ENCODE results near the gene ZBTB20. TPM values are rescaled to one million over a fixed set of nuclear protein-coding genes. Genes with fewer than 3 reads are reported as not detected.

The ZBTB20 gene
- total and polyA plus RNA-seq, 7 donors: 0.40 to 74.9 (median 41.7) TPM

GRCh38 chr3:114356525-114356924 is 790.6 kb downstream of the ZBTB20 start:
- no peaks in the 10 kb centered on the region for H3K4me1 ChIP-seq
- TF ChIP-seq CTCF (IDR thresholded peaks at IDR 0.05): no peak
- ATAC-seq (no peak), DNase-seq (no peak)
- H3K4me3 ChIP-seq: no peak overlapping the region
- H3K9me3 ChIP-seq: no peaks in the 10 kb centered on the region
- intact Hi-C loops (cut with DNase I): no loop called here
- no peak overlapping the region for H3K27ac ChIP-seq
- H3K36me3 ChIP-seq (ENCODE audit: insufficient read depth in 1 of 2, low read depth in 1 of 2): peaks cover 0 to 9% of the 10 kb centered on the region in 2 donors
- H3K27me3 ChIP-seq (ENCODE audit: insufficient read depth in 3 of 3, low read length in 2 of 3): no peaks in the 10 kb centered on the region
- WGBS, 3 donors: 54 to 89% (median 66%) methylated on average over 1 of the region's 1 CpG

GRCh38 chr3:114356066-114356465 is 791.0 kb downstream of the ZBTB20 start:
- ATAC-seq: no peak
- Histone ChIP-seq H3K4me3 (no peak overlapping the region), H3K36me3 (ENCODE audit: insufficient read depth in 1 of 2, low read depth in 1 of 2) (peaks cover 0 to 13% of the 10 kb centered on the region in 2 donors), H3K27me3 (ENCODE audit: insufficient read depth in 3 of 3, low read length in 2 of 3) (no peaks in the 10 kb centered on the region), H3K4me1 (no peaks in the 10 kb centered on the region), H3K9me3 (no peaks in the 10 kb centered on the region), H3K27ac (no peak overlapping the region)
- no peak for TF ChIP-seq CTCF (IDR thresholded peaks at IDR 0.05)
- no peak for DNase-seq
- WGBS, 3 donors: 48 to 67% (median 59%) methylated on average over 4 of the region's 4 CpGs
- intact Hi-C loops (cut with DNase I): no loop called here

GRCh38 chr3:114355653-114356052 is 791.4 kb downstream of the ZBTB20 start:
- H3K27me3 ChIP-seq (ENCODE audit: insufficient read depth in 3 of 3, low read length in 2 of 3): no peaks in the 10 kb centered on the region
- DNase-seq (no peak), ATAC-seq (no peak)
- H3K4me1 ChIP-seq: no peaks in the 10 kb centered on the region
- H3K36me3 ChIP-seq (ENCODE audit: insufficient read depth in 1 of 2, low read depth in 1 of 2): peaks cover 0 to 17% of the 10 kb centered on the region in 2 donors
- no peaks in the 10 kb centered on the region for H3K9me3 ChIP-seq
- H3K27ac ChIP-seq: no peak overlapping the region
- H3K4me3 ChIP-seq: no peak overlapping the region
- intact Hi-C loops (cut with DNase I): no loop called here
- no peak for TF ChIP-seq CTCF (IDR thresholded peaks at IDR 0.05)

GRCh38 chr3:114351822-114352145 is 795.3 kb downstream of the ZBTB20 start:
- DNase-seq: no peak
- intact Hi-C loops (cut with DNase I): no loop called here
- Histone ChIP-seq H3K27ac (no peak overlapping the region), H3K4me1 (no peaks in the 10 kb centered on the region), H3K27me3 (ENCODE audit: insufficient read depth in 3 of 3, low read length in 2 of 3) (no peaks in the 10 kb centered on the region), H3K36me3 (ENCODE audit: insufficient read depth in 1 of 2, low read depth in 1 of 2) (peaks cover 0 to 52% of the 10 kb centered on the region in 2 donors), H3K4me3 (no peak overlapping the region), H3K9me3 (no peaks in the 10 kb centered on the region)
- ATAC-seq: no peak
- TF ChIP-seq CTCF (IDR thresholded peaks at IDR 0.05): no peak
- 98 to 100% (median 98%) methylated on average over 9 of the region's 9 CpGs for WGBS, 3 donors

- Histone ChIP-seq H3K36me3 (ENCODE audit: insufficient read depth in 1 of 2, low read depth in 1 of 2) (peaks cover 0 to 57% of the 10 kb centered on the region in 2 donors), H3K4me1 (no peaks in the 10 kb centered on the region), H3K9me3 (no peaks in the 10 kb centered on the region), H3K27me3 (ENCODE audit: insufficient read depth in 3 of 3, low read length in 2 of 3) (no peaks in the 10 kb centered on the region), H3K4me3 (no peak overlapping the region), H3K27ac (no peak overlapping the region)
- intact Hi-C loops (cut with DNase I): no loop called here
- 97 to 99% (median 98%) methylated on average over 64 of the region's 64 CpGs for WGBS, 3 donors
- TF ChIP-seq CTCF (IDR thresholded peaks at IDR 0.05): no peak
- DNase-seq (no peak), ATAC-seq (peak in 2 of 4 donors; percentile 21 to 26)
Measured at GRCh38 chr3:114351123-114351821, 795.8 kb downstream of the ZBTB20 start.

Data from psoas muscle (tissue), 8 donors.